Cardiac muscle cell (in vitro differentiated cells and primary cell): ENCODE data around the gene SKOR1. TPM values are rescaled to one million over a fixed set of nuclear protein-coding genes. Genes with fewer than 3 reads are reported as not detected.

Source experiments
- DNase-seq, 2 donors: peaks; one replicate each; pipeline versions ENCODE4 v3.0.0 to v3.0.0-alpha.2; 2010 to 2017; ENCODE audit warnings: low read depth in 1 of 2, low spot score in 1 of 2
- H3K27ac ChIP-seq: fragments of 200-600 bp; sonication (generic); 2 replicates; pipeline ENCODE4 v1.5.1; 2016
- H3K27me3 ChIP-seq: fragments of 200-600 bp; sonication (generic); 2 replicates; pipeline ENCODE4 v1.6.0; 2016; ENCODE audit warnings: control low read depth
- H3K36me3 ChIP-seq: fragments of 200-600 bp; sonication (generic); 2 replicates; pipeline ENCODE4 v1.5.1; 2016; ENCODE audit warnings: control low read depth
- H3K4me1 ChIP-seq: fragments of 200-600 bp; sonication (generic); 2 replicates; pipeline ENCODE4 v1.8.1; 2017; ENCODE audit warnings: low read depth, mild to moderate bottlenecking, mixed run types
- H3K4me3 ChIP-seq: fragments of 200-600 bp; sonication (generic); 2 replicates; pipeline ENCODE4 v1.5.1; 2016; ENCODE audit warnings: mild to moderate bottlenecking
- H3K9me3 ChIP-seq: fragments of 200-600 bp; sonication (generic); 2 replicates; pipeline ENCODE4 v1.5.1; 2017; ENCODE audit warnings: low read depth, mild to moderate bottlenecking, control low read depth
- polyA plus RNA-seq: library from polyadenylated mRNA; unstranded; fragments of >200 nt; fragmentation: Nextera tagmentation; extraction: Ambion mirVana; gene quantifications from 2 replicates; pipeline ENCODE4 v1.2.1, GENCODE V29; 2016
- total RNA-seq: library from RNA; depleted of rRNA; stranded (reverse); fragments of >200 nt; gene quantifications from 2 replicates; pipeline ENCODE4 v1.2.3, GENCODE V29; 2016
- TF ChIP-seq, protein P1 (sequence below): IDR thresholded peaks from 2 replicates; pipeline ENCODE4 v1.5.1; 2012; ENCODE audit warnings: low read depth, mild to moderate bottlenecking, low read length

SKOR1 gene
- total and polyA plus RNA-seq, 2 experiments from 2014 or later, result 1.1 TPM; not detected in 1

DNA sequence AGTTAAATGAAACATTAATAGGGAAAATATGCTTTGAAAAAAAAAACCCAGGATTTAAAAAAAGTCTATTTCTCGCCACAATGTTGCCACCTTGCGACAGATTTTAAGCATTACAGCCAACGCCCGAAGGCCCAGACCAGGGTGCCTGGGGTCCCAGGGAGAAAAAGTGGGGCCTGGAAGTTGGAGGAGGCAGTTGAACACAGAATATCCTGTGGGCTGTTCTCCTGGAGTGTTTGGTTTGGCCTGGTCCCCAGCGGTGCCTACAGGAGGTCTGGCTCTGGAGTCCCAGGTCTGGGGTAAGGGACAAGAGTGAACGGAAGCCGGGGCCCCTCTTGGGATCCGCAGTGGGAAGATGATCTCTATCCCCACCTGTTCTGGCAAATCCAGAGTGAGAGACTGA, 11.2 kb downstream of the SKOR1 start:
- peaks cover 76% of the 10 kb centered on the region for H3K27me3 ChIP-seq
- peak; percentile 60 to 61 for DNase-seq
- no peaks in the 10 kb centered on the region for H3K9me3 ChIP-seq
- no peaks in the 10 kb centered on the region for H3K36me3 ChIP-seq
- peaks cover 29% of the 10 kb centered on the region for H3K4me1 ChIP-seq
- TF ChIP-seq, protein P1, sequence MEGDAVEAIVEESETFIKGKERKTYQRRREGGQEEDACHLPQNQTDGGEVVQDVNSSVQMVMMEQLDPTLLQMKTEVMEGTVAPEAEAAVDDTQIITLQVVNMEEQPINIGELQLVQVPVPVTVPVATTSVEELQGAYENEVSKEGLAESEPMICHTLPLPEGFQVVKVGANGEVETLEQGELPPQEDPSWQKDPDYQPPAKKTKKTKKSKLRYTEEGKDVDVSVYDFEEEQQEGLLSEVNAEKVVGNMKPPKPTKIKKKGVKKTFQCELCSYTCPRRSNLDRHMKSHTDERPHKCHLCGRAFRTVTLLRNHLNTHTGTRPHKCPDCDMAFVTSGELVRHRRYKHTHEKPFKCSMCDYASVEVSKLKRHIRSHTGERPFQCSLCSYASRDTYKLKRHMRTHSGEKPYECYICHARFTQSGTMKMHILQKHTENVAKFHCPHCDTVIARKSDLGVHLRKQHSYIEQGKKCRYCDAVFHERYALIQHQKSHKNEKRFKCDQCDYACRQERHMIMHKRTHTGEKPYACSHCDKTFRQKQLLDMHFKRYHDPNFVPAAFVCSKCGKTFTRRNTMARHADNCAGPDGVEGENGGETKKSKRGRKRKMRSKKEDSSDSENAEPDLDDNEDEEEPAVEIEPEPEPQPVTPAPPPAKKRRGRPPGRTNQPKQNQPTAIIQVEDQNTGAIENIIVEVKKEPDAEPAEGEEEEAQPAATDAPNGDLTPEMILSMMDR, result peak; percentile 74
- H3K4me3 ChIP-seq, result no peak overlapping the region
- H3K27ac ChIP-seq, result no peak overlapping the region

DNA sequence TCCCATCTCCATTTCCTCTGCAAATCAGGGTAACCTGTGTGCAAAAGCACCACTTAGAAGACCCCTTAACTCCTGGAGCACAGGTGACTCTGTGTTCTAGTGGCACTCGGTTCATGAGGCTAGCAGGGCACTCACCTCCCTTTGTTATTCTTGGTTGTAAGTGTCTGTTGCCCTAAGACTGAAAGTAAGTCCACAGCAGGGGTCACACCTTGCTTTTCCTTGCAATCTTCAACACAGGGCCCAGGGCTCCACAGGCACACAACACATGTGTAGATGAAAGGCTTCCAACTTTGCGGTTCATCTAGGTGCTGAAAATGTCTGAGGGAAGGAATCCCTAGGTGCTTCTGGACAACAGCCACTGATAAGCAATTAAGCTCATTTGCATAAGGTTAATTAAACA, 11.6 kb downstream of the SKOR1 start:
- no peak overlapping the region for H3K4me3 ChIP-seq
- TF ChIP-seq, protein P1, result no peak
- no peaks in the 10 kb centered on the region for H3K36me3 ChIP-seq
- DNase-seq, result no peak
- H3K27me3 ChIP-seq, result peaks cover 71% of the 10 kb centered on the region
- no peaks in the 10 kb centered on the region for H3K9me3 ChIP-seq
- peaks cover 29% of the 10 kb centered on the region for H3K4me1 ChIP-seq
- H3K27ac ChIP-seq, result no peak overlapping the region

DNA sequence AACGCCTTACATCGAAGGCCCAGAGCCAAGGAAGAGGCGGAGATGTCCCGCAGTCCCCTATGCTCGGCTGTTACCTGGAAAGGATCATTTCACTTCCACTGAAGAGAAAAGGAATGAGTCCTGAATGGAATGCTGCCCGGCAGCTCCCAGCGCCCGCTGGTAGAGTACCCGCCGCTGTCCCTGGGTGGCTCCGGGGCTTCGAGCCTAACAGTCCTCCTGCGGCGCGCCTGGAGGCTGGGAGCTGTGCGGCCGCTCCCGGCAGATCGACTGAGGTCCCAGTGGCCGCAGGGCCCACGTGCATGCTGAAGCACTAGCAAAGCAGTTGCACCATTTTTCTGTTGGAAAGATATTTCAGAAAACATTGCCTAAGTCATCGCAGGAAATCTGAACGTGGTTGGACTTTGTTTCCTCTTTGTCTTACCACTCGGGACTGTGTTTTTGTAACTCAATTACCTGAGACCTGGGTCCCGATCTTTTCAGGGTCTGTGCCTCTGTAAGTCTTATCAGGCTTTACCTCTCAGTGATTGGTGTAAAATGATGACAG, 13.6 kb downstream of the SKOR1 start:
- H3K9me3 ChIP-seq, result no peaks in the 10 kb centered on the region
- TF ChIP-seq, protein P1, result no peak
- DNase-seq, result peak; percentile 69 to 87
- H3K36me3 ChIP-seq, result no peaks in the 10 kb centered on the region
- peaks cover 52% of the 10 kb centered on the region for H3K27me3 ChIP-seq
- H3K27ac ChIP-seq, result no peak overlapping the region
- peaks cover 25% of the 10 kb centered on the region for H3K4me1 ChIP-seq
- peak overlapping the region; percentile 96 for H3K4me3 ChIP-seq

DNA sequence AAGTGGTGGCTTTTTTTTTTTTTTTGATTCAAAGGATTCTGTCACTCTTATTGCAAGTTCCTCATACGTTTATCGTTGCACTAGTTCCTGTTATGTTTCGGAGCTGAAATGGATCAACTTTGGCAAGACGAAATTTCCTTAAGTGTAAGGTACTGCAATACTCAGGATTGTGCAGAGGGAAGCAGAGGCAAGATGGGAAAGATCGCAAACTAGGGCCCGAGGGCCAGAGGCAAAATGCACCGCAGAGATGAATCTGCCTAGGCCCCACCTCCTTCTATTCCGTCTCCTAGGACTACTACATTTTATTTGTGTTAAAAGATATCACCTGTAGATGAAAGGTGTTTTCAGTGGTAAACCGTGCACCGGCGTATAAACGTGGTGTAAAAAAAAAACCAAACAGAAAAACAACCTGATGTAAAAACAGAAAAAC, 14.2 kb downstream of the SKOR1 start:
- Histone ChIP-seq H3K27ac (peak overlapping the region; percentile 90), H3K27me3 (peaks cover 45% of the 10 kb centered on the region), H3K4me1 (peaks cover 27% of the 10 kb centered on the region)

DNA sequence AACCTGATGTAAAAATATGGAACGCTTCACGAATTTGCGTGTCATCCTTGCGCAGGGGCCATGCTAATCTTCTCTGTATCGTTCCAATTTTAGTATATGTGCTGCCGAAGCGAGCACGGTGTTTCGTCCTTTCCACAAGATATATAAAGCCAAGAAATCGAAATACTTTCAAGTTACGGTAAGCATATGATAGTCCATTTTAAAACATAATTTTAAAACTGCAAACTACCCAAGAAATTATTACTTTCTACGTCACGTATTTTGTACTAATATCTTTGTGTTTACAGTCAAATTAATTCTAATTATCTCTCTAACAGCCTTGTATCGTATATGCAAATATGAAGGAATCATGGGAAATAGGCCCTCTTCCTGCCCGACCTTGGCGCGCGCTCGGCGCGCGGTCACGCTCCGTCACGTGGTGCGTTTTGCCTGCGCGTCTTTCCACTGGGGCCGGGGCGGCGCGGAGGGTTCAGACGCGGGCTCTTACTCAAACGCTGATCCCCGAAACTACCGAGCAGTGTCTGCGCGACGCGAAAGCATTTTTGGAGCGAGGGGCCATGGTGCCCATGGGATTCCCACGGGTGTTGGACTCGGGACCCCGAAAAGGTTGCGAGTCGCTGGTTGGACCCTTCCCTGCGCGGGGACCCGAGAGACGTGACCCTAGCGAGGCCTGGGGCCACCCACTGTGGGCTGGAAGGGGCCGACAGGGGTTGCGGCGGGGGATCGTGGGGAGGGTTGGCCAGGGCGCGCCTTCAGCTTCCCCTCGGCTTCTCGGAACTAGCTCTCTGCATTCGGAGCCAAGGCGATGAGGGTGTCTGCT, 14.8 kb downstream of the SKOR1 start, which contains the start of gene RNU6-1:
Gene RNU6-1, minus strand, starts transcription at position 117 of the 820 bp plus-strand sequence.
- no peaks in the 10 kb centered on the region for H3K9me3 ChIP-seq
- peaks cover 39% of the 10 kb centered on the region for H3K27me3 ChIP-seq
- TF ChIP-seq, protein P1, result no peak
- H3K27ac ChIP-seq, result peak within 1 kb of the TSS; percentile 90
- peaks cover 27% of the 10 kb centered on the region for H3K4me1 ChIP-seq
- H3K4me3 ChIP-seq, result peak within 1 kb of the TSS; percentile 96
- peak; percentile 92 to 95 for DNase-seq
- no peaks in the 10 kb centered on the region for H3K36me3 ChIP-seq

More for the DNA sequence above, 14.2 kb downstream of the SKOR1 start:
- peak in 1 of 2 donors; percentile 58 for DNase-seq
- Histone ChIP-seq H3K9me3 (no peaks in the 10 kb centered on the region), H3K4me3 (peak overlapping the region; percentile 96), H3K36me3 (no peaks in the 10 kb centered on the region)
- TF ChIP-seq, protein P1, result no peak
